ENCODE data around the gene RXRA.

RXRA gene

DNA sequence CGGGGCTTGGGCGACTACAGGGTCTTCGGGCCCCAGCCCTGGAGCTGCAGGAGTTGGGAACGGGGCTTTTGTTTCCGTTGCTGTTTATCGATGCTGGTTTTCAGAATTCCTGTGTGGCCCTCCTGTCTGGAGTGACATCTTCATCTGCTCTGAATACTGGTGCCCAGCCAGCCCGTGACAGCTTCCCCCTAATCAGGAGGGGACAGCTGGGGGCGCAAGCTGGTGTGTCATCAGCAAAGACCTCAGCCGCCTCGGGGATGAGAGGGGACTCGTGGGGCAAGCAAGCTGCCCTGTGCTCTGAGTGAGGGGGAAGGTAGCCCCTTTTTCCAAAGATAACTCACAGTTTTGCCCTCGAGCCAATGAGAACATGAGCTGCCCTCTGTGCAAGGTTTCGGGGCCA is 110.7 kb downstream of the RXRA start:
- FAIRE-seq: no peak

DNA sequence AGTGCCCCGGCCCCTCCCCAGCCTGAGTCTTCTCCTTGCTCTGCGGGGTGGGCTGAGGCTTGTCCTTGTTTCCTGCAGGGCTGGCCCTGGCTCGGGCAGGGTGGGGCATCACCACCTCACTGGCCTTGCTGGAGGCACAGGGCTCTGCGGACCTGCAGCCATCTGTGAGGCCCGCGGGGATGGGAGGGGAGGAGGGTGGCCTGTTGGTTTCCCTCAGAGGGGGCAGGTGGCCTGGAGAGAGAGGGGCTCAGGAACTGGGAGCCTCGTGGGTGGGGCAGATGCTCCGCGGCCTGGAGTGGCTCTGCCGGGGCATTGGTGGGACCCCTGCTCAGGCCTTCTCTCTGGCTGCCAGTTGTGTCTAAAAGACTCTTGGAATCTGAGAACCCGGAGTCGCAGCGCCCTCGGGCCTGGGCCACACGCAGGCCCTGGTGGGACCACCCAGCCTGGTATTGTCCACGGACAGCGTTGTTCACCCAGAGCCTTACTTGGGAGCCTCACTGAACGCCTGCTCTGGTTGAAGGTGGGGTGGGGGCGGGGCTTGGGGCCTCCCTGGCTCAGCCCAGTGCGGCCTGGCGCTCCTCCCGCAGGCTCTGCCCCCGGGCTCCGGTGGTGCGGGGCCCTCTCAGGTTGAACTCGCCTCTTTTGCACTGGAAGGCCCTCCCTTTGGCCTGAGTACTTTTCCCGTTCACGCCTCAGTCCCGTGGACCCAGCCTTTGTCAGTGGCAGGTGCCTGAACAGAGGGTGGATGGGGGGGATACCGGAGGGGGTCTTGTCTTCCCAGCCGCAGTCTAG is 111.3 kb downstream of the RXRA start:
- FAIRE-seq: no peak

DNA sequence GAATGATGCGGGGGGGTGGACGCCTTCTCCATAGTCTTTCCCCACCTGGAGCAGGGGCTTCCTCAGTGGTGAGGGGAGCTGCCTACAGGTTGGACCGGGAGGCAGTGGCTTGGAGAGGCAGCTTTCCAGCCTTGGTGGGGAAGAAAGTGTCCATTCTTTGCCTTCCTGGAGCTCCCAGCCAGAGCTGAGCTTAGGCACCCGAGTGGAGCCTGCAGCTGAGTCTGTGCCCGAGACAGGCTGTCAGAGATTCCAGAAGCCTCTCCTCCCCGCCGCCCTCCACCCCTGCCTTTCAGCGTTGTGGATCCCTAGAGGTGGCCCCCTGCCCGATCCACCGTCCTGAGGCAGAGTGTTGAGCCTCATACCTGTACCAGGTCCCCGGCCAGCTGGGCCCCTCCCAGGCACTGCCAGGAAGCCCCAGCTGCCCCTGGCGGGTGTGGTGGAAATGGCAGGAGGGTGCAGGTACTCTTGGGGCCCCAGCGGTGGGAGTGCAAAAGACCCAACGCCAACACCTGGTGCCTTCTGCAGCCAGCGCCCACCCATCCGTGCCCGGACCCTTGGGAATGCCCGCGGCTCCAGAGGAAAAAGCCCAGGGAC is 112.0 kb downstream of the RXRA start:
- no peak for FAIRE-seq

DNA sequence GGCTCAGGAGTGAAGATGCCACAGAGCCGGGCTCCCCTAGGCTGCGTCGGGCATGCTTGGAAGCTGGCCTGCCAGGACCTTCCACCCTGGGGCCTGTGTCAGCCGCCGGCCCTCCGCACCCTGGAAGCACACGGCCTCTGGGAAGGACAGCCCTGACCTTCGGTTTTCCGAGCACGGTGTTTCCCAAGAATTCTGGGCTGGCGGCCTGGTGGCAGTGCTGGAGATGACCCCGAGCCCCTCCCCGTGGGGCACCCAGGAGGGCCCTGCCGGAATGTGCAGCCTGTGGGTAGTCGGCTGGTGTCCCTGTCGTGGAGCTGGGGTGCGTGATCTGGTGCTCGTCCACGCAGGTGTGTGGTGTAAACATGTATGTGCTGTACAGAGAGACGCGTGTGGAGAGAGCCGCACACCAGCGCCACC is 113.1 kb downstream of the RXRA start:
- no peak for FAIRE-seq

DNA sequence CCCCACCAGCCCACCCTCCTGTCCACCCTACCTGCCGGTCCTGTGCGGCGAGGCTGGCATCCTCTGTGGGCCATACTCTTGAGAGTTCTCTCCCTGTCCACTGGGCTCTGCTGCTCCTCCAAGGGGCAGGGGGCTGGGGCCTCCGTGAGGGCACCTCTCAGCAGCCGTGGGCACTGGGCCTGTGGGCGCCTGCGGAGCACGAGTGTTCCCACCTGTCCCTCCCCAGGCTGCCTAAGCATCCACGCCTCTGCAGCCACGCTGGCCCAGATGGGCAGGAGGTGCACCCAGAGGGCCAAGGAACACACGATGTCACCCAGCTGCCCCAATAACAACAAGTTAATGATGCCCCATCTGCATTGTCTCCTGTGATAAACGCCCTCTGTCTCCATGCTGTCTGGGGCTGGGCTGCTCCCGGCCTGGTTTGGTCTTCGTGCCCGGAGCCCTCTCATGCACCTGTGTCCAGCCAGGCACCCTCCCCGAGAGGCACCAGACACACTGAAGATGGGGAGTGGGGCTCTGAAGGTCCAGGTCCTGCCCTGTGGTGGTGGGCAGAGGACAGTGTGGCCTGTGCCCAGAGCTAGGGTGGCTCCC is 114.5 kb downstream of the RXRA start:
- FAIRE-seq: no peak

DNA sequence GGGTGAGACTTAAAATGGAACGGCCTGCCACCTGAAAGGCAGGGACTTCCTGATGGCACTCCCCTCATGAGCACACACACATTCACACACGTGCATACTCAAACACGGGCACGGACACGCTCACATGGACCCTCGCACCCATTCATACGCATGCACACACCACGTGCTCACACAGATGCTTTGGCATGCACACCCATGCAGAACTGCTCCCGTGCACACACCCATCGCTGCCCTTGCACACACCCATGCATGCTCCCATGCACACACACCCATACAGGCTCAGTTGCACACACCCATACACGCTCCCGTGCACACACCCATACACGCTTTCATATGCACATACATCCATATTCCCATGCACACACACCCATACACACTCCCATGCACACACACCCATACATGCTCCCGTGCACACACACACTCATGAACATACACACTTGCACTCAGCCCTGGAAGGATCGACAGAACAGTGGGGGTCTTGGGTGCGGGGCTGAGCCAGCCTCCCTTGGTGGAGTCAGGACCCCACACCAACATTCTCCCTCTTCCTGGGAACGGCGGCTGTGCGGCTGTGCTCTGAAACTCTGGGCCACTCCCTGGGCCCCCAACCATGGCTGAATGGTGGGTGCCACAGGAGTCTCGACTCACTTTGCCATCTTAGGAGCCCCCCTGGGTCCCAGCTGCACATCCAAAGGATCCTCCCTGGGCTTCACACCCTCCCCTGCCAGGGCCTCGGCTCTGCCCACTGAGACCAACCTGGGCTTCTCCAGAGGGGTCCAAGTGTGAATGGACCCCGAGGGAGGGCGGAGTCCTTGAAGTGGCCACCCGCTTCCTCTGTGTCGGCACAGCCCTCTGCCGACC is 115.2 kb downstream of the RXRA start:
- FAIRE-seq: no peak

DNA sequence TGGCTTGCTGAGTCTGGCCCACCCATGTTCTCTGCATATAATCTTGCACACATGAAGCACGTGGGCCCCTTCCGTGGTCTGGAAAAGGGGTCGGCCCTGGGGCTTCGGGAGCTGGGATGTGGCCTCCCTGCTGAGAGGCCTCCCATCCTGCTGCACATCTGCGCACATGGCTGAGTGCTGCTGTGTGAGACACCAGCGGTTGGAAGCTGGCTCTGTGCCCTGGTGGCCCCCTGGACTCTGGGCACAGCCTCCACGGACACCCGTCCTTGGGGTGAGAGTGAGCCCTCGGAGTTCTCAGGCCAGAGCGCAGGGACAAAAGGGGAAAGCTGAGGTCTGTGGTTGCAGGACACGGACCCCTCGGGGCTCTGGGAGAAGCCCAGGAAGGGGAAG is 115.8 kb downstream of the RXRA start:
- FAIRE-seq: no peak

DNA sequence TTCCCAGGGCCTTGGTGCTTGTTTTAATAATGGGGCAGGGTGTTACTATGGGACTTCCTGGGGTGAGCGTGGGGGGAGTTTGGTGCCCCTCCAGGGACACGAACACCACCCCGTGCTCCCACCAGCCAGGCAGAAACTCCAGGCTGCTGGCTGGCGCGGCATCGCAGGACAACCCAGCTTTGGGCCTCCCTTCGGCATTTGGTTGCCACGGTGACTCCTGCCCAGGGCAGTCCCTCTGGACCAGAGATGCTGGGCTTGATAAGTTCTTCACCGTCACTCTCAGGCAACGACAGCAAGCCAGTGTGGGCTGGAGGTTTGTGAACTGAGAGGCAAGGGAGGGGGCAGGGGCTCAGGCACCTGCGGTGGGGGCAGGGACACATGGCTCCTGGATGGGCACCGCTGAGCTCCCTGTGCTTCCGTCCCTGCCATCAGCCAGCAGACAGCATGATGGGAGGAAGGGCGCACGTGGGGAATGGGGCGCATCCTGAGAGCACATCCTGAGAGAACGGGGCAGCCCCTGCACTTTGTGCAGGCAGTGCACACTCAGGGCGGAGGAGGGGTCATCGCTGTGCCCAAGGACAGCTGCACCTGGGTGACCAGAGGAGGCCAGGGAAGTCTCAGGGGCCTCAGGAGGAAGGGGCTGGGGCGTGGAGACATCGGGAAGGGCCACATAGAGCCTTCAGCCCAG is 116.4 kb downstream of the RXRA start:
- no peak for FAIRE-seq

DNA sequence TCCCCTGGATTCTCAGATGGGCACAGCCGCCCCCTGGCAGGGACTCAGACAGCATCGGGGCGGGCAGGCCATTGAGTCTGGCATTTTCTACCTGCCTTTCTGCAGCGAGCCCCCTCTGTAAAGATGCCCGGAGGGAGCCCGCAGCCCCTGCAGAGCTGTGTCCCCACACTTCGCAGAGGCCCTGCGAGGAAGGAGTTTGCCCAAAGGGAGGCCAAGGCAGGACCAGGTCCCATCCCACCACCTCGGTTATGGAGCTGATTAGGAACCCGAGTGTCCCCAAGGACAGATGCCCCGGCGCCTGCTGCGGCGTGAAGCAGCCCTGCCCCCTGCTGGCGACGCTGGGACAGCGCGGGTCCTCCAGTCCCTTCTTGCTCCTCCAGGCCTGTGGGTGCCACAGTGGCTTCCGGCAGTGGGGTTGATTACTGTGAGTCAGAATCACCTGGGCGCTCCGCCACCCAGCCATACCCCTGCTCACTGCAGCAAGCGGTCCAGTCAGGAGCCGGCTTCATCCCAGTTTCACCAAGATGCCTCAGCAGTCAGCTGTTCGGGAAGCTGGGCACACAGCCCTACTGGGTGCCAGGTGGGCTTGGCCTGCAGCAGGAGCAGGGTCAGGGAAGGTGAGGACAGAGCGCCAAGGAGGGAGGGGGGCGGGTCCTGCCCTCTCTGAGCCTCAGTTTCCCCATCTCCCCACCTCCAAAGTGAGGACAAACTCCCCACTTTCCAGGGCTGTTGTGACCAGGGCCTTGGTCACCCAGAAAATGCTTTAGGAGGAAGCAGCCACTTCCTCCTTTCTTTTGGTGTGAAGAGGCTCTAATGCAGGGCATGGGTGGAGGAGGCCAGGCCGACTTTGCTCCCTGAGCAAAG is 117.2 kb downstream of the RXRA start:
- no peak for FAIRE-seq

DNA sequence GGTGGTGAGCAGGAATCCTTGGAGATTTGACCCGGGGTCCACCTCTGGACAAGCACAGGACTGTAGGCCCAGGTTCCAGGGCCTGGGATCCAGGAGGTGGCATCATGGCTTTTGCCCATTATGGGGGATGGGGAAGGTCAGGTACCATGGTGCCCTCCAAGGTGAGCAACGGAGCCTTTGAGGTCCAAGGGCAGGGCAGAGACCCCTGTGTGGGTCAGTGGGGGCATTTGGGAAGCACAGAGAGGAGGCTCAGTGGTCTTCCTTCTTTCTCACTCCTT is 117.7 kb downstream of the RXRA start:
- FAIRE-seq: no peak

DNA sequence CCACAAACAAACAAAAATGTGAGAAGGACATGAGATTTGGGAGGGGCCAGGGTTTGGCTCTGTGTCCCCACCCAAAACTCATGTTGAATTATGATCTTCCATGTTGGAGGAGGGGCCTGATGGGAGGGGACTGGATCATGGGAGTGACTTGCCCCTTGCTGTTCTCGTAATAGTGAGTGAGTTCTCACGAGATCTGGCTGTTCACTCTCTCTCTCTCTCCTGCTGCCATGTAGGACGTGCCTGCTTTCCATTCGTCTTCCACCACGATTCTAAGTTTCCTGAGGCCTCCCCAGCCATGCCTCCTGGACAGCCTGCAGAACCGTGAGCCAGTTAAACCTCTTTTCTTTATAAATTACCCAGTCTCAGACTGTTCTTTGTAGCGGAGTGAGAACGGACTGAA is 118.7 kb downstream of the RXRA start:
- FAIRE-seq: no peak

DNA sequence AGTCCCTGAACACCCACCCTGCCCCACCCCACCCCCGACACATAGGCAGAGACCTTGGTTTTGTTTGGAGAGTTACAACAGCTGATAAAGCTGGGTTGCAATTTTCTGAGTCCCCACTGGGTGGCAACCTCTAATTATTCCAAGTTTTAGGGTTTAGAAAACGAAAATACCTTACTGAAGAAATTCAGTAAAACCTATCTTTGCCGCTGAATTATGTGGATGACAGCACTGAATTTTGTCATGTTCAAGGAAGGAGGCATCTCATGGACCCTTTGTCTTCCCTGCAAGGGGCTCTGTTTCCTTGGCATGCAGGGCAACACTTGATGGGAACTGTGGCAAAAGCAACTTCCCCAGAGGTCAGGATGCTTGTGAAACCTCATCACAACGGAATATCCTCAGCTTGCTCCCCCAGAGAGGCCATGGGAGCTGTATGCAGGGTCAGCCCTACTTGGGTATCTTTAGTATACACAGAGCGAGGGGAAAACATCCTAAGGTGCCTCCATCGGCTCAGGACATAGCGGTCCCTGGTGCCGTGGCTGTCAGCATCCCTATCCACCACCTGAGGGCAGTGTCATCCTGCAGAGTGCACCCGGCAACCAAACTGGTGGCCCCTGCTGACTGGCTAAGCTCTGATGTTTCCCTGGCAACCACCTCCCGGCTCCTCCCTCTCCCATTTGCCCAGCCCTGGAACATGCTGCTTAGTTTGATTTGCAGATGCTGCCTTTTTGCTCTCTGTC is 123.1 kb downstream of the RXRA start:
- peak; percentile 93 for FAIRE-seq

DNA sequence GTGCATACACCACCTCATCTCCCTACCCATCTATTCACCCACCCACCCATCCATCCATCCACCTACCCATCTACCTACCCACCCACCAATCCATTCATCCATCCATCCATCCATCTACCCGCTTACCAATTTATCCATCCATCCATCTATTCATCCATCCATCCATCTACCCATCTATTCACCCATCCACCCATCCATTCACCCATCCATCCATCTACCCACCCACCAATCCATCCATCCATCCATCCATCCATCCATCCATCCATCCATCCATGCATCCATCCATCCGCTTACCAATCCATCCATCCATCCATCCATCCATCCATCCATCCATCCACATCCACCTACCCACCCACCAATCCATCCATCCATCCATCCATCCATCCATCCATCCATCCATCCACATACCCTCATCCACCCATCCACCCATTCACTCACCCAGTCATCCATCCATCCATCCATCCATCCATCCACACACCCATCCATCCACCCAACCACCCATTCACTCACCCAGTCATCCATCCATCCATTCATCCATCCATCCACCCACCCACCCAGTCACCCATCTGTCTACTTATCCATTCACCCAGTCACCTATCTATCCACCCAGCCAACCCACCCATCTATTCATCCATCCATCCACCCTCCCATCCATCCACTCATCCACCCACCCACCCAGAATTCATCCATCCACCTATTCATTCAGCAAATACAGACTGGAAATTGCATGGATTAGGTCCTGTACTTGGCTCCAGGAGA is 125.6 kb downstream of the RXRA start:
- FAIRE-seq: no peak

DNA sequence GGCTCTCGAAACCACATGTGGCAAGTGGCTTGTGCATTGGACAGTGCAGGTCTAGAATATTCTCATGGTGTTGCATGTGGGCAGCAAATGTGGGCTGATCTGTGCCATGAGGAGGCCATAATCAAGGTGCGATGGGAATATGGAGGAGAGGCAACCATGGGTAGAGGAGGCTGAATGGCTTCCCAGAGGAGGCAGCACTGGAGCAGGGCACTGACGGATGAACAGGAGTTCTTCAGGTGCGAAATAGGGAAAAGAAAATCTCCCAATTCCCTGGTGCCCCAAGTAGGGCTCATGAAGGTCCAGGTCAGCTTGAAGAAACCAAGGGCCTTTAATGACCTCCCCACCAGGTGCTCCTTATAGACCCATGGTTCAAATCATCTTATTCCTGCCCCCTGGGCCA is 126.5 kb downstream of the RXRA start:
- no peak for FAIRE-seq

DNA sequence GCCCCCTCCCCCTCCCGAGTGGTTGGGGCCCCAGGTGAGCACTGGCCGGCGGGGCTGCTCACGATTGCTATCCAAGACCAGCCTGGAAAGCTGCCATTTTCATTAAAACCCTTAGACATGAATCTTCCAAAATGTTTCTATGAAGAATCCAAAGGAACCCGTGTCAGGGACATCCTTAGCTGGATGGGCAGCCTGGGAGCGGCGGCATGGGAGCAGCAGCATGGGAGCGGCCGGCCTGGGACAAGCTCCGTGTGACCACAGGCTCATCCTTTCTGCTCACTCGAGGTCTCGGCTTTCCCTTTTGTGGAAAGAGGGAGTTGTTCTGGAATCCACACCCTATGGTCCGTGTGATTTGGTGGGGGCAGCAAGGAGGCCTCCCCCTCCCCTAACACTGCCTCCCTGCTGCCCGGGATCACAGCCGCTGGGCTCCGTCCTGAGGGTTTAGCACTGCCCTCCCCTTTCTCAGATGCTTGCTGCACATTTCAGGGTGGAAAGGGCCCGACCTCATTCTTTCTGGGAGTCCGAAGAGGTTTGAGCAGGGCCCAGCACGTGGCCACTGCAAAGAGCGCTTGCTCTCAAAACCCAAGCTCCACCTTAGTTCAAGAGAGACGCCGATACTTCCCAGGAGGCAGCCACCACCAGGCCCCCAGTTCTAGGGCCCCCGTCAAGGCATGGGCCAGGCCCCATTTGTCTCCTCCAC is 127.7 kb downstream of the RXRA start:
- no peak for FAIRE-seq

DNA sequence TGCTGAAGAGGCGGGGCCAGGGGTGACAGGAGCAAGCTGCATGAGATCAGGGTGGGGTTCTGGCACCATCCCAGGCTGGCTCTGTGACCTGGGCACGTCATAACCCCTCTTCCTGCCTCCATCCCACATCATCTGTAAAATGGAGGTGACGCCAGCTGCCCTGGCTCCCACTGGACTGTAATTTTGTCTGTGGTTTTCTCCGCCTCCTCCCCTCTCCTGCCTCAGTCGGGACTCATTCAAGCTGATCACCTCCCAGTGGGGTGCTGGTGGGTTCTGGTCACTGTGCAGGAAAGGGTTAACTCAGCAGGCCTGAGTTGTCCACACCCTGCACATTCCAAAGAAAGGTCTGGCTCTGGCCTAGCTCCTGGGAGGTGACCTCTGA is 128.2 kb downstream of the RXRA start:
- FAIRE-seq: no peak

DNA sequence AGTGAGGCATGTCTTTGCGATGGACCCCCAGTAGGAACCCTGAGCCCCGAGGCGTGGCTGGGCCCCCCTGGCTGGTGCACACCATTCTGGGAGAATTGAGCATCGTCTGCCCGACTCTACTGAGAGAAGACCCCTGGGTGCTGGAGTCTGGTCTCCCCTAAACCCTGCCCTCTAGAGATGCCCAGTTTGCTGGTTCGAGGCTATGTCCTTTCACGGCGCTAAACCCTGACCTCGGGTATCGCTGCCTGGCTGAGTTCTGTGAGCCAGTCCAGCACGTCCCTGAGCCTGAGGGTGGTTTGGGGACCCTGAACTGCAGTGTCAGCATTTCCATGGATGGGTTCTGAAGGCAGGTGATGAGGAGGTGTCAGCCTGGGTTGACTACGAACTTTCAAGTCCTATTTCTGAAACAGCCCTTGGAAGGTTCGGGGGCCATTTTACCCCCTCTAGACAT is 128.8 kb downstream of the RXRA start:
- no peak for FAIRE-seq

DNA sequence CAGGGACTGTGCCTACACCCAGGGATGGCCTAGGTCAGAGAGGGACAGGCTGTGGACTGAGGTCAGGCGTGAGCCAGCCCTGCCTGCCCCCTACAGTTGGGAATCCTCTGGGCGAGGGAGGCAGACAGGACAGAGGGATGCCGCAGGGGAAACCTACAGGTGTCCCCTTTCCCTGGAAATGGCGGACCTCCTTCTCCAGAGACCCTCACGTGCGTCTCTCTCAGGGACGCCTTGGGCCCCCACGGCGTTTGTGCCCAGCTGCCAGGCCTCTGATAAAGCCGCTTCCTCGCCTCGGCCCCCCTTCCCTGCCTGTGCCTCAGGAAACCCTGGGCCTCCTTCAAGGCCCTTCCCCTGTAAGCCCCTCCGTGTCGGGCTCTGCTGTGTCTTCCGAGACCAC is 129.3 kb downstream of the RXRA start:
- FAIRE-seq: no peak

DNA sequence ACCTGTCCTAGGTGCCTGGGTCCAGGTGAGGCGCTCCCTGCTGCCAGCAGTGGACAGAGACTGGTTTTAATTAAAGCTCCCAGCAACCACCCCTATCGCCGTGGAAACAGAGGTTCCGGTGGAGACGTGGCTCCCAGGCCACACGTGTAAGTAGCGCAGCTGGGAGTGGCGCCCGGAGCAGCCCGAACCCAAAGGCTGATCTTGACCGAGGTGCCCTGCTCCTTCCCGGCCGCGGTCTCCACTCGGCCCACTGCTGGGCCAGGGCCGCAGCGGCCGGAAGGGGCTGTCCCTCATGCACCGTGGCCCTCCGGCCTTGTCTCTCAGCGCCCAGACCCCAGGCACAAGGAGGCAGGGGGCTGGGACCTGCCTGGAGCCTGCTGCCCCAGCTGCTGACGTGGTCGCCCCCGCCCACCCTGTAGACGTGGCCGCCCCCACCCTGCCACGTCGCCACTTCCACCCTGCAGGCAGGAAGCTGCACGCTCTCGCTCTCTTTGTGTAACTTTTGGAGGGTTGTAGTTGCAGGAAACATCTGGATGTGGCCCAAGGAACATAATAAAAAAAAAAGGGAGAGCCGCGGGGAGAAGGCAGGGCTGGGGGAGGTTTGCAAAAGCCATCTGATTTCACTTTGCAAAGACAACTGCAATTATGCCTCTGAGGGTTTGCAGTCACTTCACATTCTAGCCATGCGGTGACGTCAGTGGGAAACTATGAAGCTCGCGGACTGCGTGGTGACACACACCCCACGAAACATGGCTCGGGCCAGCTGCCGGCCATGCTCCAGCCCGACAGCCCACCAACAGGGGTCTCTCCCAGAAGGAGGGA is 129.9 kb downstream of the RXRA start:
- FAIRE-seq: peak; percentile 92

Data from endometrium (tissue), 2 donors.